ENCODE data around the gene CDH16.
"Not testable (repeated sequence)": the region's sequence is repeated elsewhere in the genome, so short reads cannot be mapped to it uniquely, and the experiment has no call there.

CDH16 gene

GRCh38 chr16:66871363-66871762, 47.3 kb downstream of the CDH16 start:
- not testable (repeated sequence) for DNase-seq

GRCh38 chr16:66869424-66869823, 49.3 kb downstream of the CDH16 start:
- no peak for DNase-seq

GRCh38 chr16:66863707-66864106, 55.0 kb downstream of the CDH16 start:
- no peak for DNase-seq

- no peak for DNase-seq
These were observed 56.6 kb downstream of the CDH16 start for GRCh38 chr16:66862023-66862520.

- no peak for DNase-seq
These were observed 59.2 kb downstream of the CDH16 start for GRCh38 chr16:66859397-66860068.

- no peak for DNase-seq
These were observed 59.8 kb downstream of the CDH16 start for GRCh38 chr16:66858740-66859396.

Measured in hematopoietic multipotent progenitor cell treated with erythropoietin and hydrocortisone succinate and interleukin-3 and kit ligand, for 6 days (in vitro differentiated cells).